GM21619 (cell line): ENCODE measurements around the gene ANO4.
"Not testable (repeated sequence)": the region's sequence is repeated elsewhere in the genome, so short reads cannot be mapped to it uniquely, and the experiment has no call there.

Experiments used
- ATAC-seq: cut with Tn5 transposase; IDR thresholded peaks from one replicate; pipeline ENCODE4 v1.9.1; 2021; ENCODE audit not compliant: unreplicated experiment

The ANO4 gene

GRCh38 chr12:101078536-101079285 lies 284.1 kb downstream of the ANO4 start:
- no peak for ATAC-seq

GRCh38 chr12:101082706-101083105 lies 288.1 kb downstream of the ANO4 start:
- no peak for ATAC-seq

- no peak for ATAC-seq
These were observed 292.0 kb downstream of the ANO4 start for GRCh38 chr12:101086490-101087135.

DNA sequence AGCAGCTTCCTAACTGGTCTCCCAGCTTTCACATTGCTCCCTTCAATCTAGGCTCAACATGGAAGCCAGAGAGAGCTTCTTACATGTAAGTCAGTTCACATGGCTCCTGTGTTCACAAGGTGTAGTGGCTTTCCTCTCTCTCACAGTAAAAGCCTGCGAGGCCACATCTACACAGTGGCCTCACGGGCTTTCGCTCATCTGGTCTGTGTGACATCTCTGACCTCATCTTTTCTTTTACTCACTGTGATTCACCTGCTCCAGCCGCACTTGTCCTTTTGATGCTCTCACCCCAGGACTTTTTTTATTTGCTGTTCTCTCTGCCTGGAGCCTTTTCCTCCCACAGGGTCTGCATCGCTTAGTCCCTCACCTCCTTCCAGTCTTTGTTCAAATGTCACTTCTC lies 293.3 kb downstream of the ANO4 start:
- no peak for ATAC-seq

DNA sequence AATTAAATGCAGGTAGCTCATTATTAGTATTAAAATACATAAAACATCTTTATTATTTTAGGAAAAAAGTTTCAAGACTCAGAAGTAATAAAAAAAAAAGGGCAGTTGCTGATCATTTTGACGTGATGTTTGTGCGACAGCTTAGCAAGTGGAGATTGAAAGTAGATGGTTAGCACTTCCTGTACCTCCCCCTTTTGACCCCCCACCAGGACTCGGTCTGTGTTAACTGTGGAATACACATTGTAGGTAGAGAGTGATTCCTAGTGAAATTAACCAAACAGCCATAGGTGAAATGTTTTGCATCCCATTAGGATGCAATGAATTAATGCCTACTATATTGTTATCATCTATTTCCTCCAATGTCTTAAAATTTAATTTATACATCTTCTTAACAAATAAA lies 294.7 kb downstream of the ANO4 start:
- no peak for ATAC-seq

GRCh38 chr12:101090222-101090621 lies 295.6 kb downstream of the ANO4 start:
- not testable (repeated sequence) for ATAC-seq

- no peak for ATAC-seq
These were observed 303.4 kb downstream of the ANO4 start for GRCh38 chr12:101097829-101098580.

- no peak for ATAC-seq
These were observed 312.6 kb downstream of the ANO4 start for GRCh38 chr12:101107032-101107763.

GRCh38 chr12:101108130-101108529 lies 313.6 kb downstream of the ANO4 start:
- ATAC-seq: no peak

- ATAC-seq: no peak
These were observed 316.3 kb downstream of the ANO4 start for GRCh38 chr12:101110866-101111265.

GRCh38 chr12:101111441-101111840 lies 316.9 kb downstream of the ANO4 start:
- ATAC-seq: no peak

- no peak for ATAC-seq
These were observed 320.8 kb downstream of the ANO4 start for GRCh38 chr12:101115326-101115725.

DNA sequence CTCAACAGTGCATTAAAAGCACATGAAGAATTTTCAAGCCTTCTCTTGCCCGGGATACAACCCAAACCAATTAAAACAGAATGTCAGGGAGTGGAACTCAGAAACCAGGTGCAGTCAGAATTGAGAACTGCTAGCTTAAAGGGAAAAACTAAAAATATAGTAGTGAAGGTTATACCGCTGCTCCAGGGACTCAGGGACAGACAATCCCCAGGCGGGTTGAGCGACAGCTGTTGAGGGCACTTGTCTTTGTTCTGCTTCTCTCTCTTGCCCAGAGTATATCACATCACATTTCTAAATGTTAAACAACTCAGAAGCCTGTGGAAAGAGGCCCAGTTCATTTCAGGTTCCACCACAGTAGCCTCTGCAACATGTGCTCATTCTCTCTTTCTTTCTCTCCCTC lies 322.3 kb downstream of the ANO4 start:
- no peak for ATAC-seq

- no peak for ATAC-seq
These were observed 323.3 kb downstream of the ANO4 start for GRCh38 chr12:101117842-101118241.

GRCh38 chr12:101127521-101128219 lies 333.1 kb downstream of the ANO4 start:
- no peak for ATAC-seq

DNA sequence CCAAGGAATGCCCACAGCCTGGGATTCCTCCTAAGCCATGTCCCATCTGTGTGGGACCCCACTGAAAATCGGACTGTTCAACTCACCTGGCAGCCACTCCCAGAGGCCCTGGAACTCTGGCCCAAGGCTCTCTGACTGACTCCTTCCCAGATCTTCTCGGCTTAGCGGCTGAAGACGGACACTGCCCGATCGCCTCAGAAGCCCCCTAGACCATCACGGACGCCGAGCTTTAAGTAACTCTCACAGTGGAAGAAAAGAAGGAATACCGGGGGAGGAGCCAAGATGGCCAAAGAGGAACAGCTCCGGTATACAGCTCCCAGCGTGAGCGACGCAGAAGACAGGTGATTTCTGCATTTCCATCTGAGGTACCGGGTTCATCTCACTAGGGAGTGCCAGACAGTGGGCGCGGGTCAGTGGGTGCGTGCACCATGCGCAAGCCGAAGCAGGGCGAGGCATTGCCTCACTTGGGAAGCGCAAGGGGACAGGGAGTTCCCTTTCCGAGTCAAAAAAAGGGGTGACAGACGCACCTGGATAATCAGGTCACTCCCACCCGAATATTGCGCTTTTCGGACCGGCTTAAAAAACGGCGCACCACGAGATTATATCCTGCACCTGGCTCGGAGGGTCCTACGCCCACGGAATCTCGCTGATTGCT lies 351.3 kb downstream of the ANO4 start:
- not testable (repeated sequence) for ATAC-seq

GRCh38 chr12:101165319-101165718 lies 370.7 kb downstream of the ANO4 start:
- ATAC-seq: no peak

GRCh38 chr12:101166866-101167265 lies 372.3 kb downstream of the ANO4 start:
- no peak for ATAC-seq

DNA sequence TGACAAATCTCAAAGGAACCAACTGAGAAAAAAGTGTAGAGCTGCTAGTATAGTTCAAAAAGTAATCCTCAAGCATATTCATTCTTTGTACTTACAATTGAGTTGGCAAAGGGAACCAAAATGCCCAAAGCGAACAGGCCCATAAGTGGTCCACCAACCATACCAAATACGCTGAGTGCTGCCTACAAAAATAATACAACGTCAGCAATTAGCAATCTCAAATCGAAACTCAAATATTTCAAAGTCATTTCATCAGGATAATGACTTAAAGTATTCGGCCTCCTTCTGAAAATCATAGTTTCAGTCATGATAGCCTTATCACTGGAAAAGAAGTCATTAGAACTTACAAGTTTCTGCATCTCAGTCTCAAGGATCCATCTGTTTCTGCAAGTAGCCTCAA lies 373.4 kb downstream of the ANO4 start:
- no peak for ATAC-seq

DNA sequence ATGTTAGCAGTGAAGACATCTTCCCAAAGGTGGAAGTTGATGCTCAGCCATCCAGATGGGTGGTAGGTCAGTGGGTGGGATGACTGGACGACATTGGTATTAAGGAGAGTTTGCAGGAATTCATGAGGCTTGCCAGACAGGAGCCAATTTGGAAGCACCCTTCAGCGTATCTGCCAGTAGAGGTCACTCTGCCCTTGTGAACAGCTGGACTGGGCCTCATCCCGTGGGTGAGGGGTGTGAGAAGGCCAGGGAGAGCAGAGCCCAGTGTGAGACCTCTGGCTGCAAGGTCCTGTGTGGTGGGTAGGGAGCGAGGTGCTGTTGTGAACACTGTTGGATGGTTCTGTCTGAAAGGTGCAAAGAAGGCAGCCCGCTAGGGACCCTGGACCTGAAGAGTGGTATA lies 377.7 kb downstream of the ANO4 start:
- no peak for ATAC-seq
